Kidney glomerular epithelial cell (primary cell): Measurements from ENCODE around the gene SMTNL1.
A peak's percentile ranks its signal among the peaks of the same experiment; 100 is the strongest.
"Not testable (repeated sequence)": the region's sequence is repeated elsewhere in the genome, so short reads cannot be mapped to it uniquely, and the experiment has no call there.

Experiments used
- DNase-seq: peaks from one replicate; lab custom pipeline; 2025; lab: John Stamatoyannopoulos, UW

The SMTNL1 gene

DNA sequence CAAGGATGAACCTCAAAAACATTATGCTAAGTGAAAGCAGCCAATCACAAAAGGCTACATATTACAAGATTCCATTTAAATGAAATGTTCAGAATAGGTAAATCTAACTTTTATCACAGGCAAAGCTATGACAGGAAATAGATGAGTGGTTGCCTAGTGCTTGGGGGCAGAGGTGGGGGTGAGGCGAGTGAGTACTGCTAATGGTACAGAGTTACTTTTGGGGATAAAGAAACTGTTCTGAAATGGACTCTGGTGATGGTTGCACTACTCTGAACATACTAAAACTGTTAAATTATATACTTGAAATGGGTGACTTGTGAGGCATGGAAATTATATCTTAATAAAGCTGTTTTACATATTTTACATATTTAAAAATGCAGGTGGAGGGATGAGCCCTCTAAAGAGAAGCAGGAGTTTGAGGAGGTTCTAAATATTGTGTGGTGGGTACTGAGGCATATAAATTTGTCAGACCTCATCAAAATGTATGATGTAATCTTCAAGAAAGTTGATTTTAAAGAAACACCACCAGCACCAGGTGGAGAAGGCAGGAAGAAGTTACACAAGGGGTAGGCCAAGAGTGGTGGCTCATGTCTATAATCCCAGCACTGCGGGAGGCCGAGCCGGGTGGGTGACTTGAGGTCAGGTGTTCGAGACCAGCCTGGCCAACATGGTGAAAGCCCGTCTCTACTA, 25.5 kb upstream of the SMTNL1 start:
- no peak for DNase-seq

DNA sequence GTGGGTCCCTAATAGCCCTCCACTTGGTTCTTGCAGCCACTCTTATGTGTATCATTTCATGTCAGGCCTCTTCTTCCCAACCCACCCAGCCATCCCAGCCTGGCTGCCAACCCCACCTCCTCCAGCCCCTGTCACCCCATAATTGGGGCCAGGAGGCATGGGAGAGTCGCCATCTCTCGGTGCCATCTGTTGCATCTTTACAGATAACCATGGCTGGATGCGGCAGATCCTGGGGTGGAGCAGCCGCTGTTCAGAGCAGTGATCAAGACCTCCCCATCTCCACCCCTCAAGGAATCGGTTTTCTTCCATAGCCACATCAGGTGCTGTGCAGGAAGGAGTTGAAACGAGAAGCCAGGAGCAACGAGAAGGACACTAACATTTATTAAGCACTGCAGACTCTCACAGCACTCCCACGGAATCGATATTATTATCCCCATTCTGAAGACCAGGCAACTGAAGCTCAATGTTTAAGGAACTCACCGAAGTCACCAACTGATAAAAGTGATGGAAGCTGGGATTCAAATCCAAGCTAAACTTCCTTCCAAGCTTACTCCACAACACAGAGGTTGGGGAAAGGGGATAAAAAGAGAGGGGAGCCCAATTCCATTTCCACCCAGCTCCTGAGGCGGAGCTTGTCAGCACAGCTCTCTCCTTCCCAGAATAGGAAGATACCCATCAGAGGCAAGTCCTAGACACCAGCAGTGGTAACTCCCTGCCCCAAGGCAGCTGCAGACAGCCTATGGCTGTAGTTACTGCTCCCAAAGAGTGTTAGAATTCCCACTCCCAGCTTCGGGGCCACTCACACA, 24.5 kb upstream of the SMTNL1 start:
- no peak for DNase-seq

DNA sequence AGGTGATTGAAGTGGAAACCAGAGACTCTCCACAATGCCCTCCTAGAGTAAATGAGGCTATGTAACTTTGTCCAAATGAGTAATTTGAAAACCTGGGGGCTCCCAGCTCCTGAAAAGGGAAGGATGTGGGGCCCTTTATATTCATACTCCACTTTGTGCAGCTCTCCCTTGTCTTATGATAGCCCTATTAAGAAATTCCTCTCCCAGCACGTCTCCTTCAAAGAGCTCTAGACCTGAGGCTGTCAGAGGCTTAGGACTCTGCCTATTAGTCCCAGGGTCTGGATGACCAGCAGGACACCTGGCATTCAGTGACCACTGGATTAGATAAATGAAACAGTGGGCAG, 24.0 kb upstream of the SMTNL1 start:
- DNase-seq, result no peak

DNA sequence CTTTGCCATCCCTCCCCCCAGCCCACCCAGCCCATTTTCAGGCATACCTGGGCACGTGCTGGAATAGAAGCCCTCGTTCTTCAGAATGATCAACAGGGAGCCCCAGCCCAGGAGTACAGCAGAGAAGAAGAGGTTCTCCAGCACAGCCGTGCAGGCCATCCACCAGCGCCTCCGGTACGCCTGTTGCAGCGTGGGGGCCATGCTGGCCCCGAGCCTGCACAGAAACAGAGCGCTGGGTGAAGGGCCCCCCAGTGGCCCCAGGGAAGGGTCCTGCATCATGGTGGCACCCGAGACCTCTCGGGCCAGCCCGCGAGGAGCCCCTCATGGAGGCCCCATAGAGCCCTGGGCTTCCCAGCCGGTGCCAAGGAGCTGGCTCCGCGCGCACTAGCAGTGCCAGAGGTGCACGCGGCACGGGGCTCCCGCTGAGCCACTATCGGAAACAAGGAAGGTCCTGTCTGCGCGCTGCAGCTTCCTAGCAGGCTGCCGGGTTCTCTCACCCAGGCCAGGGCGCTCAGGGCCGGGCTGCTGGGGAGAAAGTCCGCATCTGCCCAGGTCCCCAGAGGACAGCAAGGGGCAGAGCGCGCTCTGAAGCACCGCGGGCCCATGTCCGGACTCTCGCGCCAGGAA, 23.4 kb upstream of the SMTNL1 start:
- no peak for DNase-seq

DNA sequence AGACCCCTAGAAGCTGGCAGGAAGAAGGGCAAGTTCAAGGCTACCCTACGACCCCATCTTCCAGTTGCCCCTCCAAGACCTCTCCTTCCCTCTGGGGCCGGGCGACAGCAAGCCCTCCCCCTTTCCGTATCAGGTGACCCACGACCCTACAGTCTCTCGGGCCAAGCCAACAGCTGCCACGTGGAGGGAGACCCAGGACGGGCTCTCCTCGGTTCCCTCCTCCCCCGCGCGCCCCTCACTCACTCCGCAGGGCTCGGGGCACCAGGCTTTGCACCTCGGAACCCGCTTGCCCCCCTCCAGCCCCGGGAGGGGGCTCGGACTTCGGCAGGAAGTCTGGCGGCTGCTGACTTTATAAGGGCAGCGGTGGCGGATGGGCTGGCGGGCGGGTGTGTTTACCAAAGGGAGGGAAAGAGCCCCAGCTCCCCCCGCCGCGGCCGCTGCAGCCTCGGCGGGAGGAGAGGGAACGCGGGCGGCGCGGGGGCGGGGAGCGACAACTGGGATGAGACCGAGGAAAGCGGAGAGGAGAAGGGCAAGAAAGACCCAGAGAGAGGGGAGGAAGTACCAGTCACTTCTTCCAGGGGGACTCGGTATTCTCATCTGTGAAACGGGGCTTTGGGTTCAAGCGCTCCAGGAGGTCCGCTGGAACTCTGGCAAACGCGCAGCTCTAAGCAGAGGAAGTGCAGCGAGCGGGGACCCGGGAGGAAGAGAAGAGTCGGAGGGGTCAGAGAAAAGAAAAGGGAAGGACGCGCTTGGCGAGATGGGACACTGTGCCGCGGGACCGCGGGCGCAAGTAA, 22.7 kb upstream of the SMTNL1 start:
- DNase-seq, result no peak

DNA sequence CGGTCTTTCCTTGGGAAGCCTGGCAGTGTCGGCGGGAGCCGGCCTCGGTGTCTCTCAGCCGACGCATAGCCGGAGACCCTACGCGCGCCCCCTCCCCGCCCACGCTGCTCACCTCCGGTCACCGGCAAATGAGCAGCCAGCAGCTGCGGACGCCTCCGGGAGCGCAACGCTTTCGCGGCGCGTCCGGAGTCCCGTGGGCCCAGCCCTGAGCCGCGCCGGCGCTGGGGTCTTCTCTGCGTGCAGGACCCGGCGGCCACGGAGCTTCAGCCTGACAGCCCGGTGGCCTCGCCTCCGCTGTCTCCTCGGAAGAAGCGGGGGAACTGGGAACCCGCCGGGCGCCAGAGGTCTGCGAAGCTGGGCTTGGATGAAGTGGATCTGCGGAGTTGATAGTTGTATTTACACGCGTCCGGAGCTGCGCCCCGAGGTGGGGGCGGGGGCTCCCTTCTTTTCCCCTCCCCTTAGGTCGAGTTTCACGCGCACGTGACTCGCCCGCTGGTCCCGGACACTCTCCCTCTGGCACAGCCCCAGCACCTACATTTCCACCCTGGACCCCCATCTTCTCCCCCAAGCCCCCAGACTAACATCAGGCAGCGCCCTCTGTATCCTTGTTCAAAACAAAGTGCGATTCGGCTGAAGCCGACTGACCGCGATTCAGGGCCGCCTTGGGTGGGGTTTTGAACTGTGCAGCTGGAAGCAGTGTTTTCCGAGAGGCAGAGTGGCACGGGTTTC, 21.9 kb upstream of the SMTNL1 start, which contains the start of gene SLC43A1:
Gene SLC43A1 (minus strand): TSS at position 371 of the 729 bp plus-strand sequence. CDS start 1,591 bp downstream, outside the sequence.
- no peak for DNase-seq

DNA sequence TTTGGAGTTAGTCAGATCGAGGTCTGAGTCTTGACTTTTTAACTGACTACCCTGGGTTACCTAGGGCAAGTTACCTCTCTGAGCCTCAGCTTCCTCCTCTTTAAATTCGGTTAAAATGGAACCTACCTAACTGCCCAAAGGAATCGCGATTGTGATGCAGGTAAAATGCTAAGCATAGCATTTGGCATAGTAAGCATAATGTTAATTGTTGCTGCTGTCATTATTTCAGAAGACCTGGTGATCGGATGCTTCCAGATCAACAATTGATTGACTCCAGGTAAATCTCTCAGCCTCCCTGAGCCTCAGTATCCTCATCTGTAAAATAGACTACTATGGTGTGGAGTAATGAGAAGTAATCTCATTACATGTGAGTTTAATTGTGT, 21.3 kb upstream of the SMTNL1 start:
- no peak for DNase-seq

DNA sequence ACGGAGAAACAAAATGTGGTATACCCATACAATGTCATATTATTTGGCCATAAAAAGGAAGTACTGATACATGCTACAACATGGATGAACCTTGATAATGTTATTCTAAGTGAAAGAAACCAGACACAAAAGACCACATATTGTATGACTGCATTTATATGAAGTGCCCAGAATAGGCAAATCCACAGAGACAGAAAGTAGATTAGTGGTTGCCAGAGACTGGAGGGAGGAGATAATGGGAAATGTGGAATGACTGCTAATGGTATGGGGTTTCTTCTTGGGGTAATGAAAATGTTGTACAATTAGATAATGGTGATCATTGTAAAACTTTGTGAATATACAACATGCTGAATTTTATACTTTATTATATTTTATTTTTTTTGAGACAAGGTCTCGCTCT, 16.3 kb upstream of the SMTNL1 start:
- DNase-seq, result no peak

DNA sequence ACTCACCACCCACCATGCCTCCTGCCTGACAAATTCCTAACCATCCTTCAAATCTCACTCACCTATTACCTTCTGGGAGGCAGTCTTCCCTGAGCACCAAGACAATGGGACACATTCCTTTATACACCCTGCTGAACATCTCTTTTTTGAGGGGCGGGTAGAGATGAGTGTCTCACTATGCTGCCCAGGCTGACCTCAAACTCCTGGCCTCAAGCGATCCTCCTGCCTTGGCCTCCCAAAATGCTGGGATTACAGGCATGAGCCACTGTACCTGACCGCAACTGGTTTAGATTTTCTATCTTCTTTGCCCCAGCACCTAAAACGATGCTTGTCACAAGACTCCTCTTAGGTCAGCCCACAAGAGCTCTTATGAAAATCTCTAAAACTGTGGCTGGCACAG, 14.0 kb upstream of the SMTNL1 start:
- no peak for DNase-seq

DNA sequence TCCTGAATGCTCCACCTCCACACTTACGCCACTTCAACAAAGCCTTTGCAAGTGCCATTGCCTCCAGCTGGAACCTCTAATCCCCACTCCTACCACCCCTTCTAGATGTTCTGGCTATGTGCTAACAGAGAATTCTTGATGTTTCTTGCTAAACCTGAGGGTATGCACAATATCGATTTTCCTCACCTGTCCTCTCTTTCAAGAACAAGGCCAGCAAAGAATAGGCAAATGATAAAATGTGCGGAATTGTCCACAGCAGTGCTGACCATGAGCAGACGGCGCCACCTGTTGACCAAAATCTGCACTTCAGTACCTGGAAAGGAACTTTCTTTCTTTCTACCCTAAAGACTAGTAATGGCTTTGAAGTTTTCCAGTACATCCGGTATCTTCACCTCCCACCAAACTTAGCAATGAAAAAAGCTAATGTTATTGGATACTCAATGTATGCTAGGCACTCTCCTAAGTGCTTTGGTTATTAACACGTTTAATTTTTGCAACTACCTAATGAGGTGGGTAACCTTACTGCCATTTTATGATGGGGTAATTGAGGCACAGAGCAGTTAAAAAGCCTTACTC, 10.3 kb upstream of the SMTNL1 start:
- peak; percentile 60 for DNase-seq

DNA sequence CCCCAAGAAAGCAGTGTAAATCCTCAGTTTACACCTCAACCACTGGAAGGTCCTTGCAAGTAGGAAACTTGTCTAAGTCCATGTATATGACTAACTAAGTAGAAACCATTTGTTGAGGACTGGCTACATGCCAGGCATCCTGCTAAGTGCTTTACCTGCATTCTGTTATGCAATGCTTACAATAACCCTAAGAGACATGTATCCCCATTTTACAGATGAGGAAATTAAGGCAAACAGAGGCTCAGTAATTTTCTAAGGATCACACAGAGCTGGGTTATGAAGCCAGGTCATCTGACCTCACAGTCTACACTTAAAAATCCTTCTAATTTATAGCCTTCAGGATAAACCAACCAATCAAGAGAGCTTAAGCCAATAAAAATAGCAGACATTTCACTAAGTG, 8.4 kb upstream of the SMTNL1 start:
- no peak for DNase-seq

DNA sequence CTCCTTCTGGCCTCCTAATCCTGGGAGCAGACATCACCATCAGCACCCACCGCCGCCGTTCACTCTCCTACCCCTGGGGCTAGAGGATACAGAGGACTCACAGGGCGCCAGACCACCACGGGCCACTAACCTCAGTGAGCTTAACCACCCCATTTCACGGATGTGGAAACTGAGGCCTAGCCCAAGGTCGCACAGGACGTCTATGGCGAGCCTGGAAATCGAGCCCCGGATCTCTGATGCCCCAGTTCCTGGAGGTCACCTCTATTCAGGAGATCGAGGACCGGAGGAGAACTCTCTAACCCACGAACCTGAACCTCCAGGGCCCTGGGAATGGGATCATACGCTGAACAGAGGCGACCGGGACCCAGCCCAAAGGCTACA, 7.2 kb upstream of the SMTNL1 start:
- no peak for DNase-seq

DNA sequence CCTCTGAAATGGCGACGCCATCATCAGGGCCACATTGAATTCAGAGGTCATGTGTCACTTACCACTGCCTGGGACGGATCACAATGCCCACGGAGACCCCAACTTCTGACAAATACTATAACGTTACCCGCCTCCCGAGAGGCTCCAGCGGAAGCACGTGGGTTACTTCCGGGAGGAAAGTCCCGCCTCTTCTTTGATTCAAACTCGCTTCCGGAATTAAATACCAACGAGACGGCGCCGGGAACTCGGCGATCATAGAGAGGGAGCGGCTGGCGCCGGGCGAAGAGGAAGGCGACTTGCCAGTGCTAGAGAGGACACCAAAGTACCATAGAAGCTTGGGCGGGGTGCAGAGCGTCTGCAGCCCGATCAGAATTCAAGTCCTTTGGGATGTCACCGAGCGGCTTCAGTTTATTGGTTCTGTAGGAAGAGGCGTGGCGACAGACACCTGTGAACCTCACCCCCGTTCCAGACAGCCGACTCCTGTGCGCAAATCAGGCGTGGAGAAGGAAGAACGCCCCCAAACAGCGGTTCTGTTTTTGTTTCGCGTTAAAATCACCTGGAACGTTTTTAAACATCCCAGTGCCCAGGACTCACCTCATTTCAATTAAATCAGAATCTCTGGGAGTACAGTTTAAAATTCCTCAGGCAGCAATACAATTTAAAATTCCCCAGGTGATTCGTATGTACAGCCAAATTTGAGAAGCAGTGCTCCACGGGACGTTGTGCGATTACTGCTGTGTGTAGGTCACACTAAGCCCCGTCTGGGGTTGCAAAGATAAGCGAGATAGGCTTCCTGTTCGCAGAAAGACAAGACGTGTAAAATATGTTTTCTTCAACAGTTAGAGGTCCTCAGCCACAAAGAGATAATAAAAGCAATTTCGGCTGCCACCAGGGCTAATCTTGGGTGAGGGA, 6.5 kb upstream of the SMTNL1 start, which contains the start of gene TIMM10:
Gene TIMM10 (minus strand): TSS at position 159 of the 912 bp plus-strand sequence. CDS start 565 bp downstream, outside the sequence.
- DNase-seq, result peak; percentile 98

DNA sequence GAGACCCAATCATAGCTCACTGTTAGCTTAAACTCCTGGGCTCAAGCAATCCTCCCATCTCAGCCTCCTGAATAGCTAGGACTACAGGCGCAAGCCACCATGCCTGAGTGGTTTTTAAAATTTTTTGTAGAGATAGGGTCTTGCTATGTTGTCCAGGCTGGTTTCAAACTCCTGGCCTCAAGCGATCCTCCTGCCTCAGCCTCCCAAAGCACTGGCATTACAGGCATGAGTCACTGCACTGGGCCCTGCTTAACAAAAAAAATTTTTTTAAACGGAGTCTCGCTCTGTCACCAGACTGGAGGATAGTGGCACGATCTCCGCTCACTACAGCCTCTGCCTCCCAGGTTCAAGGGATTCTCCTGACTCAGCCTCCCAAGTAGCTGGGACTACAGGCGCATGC, 2.9 kb upstream of the SMTNL1 start:
- DNase-seq, result not testable (repeated sequence)

DNA sequence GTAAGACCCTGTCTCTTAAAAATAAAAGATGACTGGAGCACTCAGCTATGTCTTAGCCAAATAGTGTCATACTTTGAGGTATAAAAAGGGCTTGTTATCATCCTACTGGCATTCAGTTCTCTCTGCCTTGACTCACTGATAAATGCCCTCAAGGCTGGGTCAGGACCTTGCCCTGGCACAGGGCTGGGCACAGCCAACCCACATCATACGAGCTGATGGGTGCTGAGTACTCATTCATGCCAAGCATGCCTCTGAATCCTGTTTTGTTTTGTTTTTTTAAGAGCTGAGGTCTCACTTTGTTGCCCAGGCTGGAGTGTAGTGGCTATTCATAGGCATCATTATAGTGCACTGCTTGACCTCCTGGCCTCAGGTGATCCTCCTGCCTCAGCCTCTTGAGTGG, 1.9 kb downstream of the SMTNL1 start:
- no peak for DNase-seq

DNA sequence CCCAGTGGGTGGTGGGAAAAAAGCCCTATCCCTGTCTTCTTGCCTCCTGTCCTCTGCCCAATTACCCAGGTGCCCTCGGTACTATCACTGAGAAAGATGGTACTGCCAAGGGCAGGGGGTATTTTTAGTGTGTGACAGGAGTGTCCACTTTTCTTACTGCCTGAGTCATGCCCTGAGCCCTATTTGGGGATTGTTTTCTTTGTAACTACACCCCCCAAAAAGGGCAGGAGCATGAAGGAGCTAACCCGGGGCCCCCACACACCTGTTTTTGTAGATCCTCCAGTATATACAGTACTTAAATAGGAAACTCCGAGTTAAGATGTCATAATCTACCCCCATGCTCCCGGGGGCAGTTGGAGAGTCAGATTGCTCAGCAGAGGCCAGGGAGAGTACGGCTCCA, 3.8 kb downstream of the SMTNL1 start:
- no peak for DNase-seq

DNA sequence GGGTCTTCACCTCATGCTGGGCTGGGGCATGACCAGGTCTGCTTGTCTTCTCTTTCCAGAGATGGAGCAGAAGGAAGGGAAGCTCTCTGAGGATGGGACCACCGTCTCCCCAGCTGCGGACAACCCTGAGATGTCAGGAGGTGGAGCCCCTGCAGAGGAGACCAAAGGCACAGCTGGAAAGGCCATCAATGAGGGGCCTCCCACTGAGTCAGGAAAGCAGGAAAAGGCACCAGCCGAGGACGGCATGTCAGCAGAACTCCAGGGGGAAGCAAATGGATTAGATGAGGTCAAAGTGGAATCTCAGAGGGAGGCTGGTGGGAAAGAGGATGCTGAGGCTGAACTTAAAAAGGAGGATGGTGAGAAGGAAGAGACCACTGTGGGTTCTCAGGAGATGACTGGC, 5.2 kb downstream of the SMTNL1 start:
- DNase-seq, result no peak

DNA sequence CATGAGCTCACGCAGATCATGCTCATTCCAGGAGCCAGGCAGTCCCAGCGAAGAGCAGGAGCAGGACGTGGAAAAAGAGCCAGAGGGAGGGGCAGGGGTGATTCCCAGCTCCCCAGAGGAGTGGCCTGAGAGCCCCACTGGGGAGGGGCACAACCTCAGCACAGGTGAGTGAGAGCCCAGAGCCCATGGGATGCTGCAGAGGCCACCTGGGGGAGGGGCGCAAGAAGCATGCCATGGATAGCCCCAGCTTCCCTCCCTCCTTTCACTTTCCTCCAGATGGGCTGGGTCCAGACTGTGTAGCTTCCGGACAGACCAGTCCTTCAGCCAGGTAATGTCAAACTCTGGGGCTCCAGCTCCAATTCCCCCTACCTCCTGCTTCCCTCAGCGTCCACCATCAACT, 6.2 kb downstream of the SMTNL1 start:
- DNase-seq, result no peak

DNA sequence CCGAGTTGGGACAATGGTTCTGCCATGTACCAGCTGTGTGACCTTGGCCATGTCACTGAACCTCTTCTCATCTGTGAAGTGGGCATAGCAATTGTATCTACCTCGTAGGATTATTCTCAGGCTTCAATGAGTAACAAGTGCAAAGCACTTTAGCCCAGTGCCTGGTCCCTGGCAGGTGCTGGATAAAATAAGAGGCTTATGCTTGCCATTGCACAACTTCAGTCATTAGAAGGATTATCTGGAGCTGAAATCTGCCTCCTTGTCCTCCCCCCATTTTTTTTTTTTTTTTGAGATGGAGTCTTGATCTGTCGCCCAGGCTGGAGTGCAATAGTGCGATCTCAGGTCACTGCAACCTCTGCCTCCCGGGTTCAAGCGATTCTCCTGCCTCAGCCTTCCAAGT, 7.2 kb downstream of the SMTNL1 start:
- DNase-seq, result no peak

DNA sequence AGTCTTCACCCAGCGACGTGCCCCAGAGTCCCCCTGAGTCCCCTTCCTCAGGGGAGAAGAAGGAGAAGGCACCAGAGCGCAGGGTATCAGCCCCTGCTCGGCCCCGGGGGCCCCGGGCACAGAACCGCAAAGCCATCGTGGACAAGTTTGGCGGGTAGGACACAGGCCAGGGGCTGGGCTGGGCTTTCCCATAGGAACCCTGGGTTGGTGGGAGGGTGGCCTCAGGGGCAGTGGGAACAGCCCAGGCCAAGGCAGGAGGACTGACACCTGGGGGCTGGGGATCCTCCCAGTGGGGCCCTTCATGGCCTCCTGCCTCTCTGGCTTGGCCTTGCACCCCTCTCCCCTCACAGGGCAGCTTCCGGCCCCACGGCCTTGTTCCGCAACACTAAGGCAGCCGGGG, 8.5 kb downstream of the SMTNL1 start:
- DNase-seq, result no peak
